ENCODE data around the gene TOMT.
"Not testable (repeated sequence)": the region's sequence is repeated elsewhere in the genome, so short reads cannot be mapped to it uniquely, and the experiment has no call there.

Gene TOMT

DNA sequence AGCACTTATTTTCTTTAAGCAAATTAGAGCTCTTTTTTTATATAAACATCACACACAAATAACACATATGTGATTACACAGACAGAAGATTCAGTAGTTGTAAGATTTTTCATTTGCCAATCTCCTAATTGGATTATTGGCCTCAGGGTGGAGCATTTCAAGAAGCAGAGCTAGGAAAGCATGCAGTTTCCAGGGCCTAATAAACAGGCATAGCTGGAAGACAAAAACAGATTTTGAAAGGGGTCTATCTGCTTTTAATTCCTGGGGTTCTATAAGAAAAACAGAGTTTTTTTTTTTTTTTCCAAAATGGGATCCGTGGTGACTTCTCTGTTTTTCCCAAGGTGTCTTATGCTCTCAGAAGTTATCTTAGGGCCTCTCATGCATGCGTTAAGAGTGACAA lies 22.2 kb downstream of the TOMT start:
- no peak for DNase-seq

DNA sequence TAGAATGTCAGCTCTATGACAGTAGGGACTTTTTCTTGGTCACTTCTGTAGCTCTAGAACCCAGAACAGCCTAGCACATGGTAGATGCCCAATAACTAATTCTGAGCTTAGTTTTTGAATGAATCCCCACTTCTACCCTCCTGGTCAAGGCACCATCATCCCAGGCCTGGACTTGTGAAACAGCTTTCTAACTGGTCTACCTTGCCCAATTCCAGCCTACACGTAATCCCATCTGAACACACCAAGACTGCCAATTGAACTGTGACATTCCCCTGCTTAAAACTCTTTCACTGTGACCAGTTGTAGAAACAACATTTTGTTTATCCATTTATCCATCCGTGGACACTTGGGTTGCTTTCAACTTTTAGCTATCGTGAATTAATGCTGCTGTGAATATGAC lies 23.7 kb downstream of the TOMT start:
- DNase-seq: no peak

DNA sequence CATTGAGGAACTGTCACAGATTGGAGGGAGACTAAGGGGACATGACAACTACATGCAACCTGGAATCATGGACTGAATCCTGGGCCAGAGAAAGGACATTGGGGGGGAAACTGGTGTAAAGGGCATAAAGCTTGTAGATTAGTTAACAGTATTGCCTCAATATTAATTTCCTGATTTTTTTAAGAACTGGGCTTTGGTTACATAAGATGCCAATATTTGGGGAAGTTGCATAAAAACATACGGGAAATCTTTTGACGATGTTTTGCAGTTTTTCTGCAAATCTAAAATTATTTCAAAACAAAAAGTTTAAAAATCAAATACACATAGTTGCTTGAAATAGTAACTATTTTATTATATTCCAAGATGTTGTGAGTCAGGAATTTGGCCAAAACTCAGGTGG lies 26.9 kb downstream of the TOMT start:
- DNase-seq: no peak

DNA sequence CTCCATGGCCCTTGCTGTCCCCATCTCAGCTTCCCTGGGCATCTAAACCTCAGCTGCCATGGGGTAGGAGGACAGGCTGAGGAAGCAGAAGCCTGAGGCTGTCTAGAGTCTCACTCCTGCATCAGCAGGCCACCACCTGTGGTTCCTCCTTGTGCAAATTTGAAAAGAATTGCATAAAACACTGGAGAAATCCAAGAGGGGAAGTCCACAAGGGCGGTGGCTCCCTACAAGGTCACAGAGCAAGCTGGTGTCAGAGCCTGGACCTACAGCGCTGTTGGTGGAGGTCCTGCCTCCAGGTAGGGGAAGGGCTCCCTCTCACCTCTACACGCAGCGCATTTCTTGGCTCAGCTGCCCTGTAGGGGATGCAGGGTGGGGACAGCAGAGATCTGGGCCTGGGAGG lies 29.7 kb downstream of the TOMT start, which contains the start of gene FOLR3:
FOLR3 (plus strand) TSS at position 253 of the 400 bp plus-strand sequence. CDS start 228 bp downstream, outside the sequence.
- not testable (repeated sequence) for DNase-seq

DNA sequence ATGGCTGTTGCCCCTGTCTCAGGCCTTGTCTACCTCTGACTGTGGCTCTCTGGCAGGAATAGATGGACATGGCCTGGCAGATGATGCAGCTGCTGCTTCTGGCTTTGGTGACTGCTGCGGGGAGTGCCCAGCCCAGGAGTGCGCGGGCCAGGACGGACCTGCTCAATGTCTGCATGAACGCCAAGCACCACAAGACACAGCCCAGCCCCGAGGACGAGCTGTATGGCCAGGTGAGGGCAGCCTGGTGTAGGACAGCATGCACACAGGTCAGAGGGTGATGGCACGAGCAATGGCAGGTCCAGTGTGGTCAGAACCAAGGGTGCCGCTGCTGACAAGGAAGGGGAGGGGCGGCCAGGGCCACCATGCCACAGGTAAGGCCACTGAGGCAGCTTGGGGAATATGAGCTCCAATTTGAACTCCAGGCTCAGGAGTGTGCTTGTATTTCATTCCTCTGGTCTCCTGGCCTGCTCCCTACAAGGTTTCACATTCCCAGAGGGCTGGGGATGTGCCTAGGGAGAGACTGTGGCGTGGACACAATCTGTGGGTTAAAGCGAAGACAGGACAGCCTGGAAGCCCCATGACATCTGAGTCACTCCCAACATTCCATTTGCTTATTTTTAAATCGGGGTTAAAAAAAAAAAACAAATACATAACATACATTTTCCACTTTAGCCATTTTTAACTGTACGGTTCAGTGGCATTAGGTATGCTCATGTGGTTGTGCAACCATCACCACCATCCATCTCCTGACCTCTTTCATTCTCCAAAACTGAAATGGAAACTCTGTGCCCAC lies 30.4 kb downstream of the TOMT start:
- no peak for DNase-seq

DNA sequence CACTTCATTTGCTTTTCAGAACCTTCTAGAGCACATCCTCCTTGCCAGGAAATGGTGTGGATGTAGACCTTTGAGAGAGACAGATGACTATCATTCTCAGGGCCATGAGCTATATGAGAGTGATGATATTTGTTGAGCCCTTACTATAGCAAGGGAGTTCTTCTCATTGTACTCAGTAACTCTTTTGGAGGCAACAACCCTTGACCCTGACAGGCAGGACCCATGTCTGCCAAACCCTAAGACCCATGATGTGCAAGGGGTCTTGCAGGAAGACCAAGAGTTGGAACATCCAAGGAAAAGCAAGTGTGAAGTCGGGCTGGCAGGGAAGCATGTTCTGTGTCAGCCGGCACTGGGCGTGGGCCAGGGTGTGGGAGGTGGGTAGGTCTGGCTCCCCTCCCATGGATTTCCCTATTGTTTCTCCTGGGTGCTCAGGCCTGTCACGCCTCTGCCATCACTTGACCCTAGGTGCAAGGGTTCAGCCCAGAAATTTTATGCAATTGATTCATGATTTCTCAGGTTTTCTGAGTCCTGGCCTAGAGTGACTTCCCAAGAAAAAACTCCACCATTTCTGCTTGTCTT lies 31.0 kb downstream of the TOMT start:
- no peak for DNase-seq

DNA sequence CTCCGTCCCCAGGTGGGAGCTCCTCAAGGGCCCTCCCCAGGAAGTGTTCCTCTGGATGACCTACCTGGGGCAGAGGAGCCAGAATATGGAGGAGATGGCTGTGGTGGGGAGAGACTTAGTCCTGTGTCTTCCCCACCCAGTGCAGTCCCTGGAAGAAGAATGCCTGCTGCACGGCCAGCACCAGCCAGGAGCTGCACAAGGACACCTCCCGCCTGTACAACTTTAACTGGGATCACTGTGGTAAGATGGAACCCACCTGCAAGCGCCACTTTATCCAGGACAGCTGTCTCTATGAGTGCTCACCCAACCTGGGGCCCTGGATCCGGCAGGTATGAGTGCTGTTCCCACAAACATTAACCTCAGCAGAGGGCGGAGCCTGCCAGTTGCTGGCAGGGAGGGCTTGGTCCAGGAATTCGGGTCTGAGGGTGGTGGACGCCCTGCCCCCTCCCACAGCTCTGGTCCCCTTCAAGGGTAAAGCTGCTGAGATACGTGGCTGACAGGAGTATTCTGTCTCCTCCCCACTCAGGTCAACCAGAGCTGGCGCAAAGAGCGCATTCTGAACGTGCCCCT lies 33.2 kb downstream of the TOMT start:
- DNase-seq: no peak

DNA sequence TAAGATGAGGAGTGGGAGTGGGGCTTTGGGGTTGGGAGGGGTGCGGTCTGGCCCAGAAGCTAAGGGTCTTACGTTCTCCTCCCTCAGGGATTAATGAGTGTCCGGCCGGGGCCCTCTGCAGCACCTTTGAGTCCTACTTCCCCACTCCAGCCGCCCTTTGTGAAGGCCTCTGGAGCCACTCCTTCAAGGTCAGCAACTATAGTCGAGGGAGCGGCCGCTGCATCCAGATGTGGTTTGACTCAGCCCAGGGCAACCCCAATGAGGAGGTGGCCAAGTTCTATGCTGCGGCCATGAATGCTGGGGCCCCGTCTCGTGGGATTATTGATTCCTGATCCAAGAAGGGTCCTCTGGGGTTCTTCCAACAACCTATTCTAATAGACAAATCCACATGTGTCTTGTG lies 33.8 kb downstream of the TOMT start:
- no peak for DNase-seq

DNA sequence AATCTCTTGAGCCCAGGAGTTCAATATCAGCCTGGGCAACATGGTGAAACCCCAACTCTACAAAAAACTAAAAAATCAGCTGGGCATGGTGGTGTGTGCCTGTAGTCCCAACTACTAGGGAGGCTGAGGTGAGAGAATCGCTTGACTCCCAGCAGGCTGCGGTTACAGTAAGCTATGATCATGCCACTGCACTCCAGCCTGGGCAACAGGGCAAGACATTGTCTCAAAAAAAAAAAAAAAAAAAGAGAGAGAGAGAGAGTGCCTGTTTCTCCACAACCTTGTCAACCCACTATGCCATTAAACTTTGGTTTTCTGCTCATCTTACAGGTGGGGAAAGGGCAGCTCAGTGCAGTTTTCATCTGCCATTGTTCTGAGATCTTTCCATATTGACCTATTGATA lies 34.9 kb downstream of the TOMT start:
- no peak for DNase-seq

DNA sequence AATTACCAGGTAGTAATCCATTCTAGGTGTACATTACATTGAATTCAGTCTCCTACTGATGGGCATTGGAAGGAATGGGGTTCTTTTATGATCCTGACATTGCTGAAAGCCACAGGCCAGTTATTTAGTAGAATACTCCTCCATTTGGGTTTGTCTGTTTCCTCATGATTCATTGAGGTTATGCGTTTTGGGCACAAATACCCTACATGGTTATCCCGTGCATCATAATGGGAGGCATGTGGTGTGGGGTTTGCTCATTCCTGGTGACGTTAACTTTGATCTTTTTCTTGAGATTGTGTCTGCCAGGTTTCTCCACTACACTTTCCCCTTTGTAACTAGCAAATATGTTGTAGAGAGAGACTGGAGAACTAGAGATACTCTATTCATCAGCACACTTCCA lies 35.3 kb downstream of the TOMT start:
- no peak for DNase-seq

DNA sequence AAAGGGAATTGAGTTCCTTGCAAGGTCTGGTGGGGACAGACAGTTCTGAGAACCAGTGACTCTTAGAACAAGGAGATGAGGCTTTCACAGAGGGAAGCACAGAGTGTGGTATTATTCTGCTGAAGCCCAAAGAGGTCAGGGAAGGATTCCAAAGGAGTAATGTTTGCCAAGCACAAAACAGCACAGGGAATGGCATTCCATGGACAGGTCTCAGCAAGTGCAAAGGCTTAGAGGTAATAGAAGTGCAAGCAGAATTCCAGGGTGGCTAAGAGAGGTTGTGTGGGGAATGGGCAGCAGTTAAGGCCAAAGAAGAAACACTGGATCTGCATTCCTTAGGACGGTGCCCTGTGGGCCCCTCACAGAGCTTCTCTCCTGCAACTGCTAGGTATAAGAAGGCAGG lies 36.4 kb downstream of the TOMT start:
- DNase-seq: not testable (repeated sequence)

DNA sequence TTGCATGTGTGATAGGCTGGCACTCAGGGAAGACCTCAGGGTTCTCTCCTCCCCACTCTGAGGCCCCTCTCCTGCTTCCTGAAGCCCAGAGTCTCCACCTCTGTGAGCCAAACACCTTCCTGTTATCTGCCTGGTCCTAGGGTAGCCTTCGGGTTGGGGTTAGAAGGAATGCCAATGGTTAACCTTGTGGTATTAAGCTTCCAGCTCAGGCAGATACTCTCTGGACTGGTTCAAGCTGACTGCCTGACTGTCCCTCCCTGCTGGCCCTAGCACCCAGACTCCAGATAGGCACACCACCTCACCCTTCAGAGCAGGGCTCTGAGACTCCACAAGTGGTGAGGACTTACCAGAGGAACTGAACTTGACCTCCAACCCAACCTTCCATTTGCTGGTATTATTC lies 36.8 kb downstream of the TOMT start:
- not testable (repeated sequence) for DNase-seq

DNA sequence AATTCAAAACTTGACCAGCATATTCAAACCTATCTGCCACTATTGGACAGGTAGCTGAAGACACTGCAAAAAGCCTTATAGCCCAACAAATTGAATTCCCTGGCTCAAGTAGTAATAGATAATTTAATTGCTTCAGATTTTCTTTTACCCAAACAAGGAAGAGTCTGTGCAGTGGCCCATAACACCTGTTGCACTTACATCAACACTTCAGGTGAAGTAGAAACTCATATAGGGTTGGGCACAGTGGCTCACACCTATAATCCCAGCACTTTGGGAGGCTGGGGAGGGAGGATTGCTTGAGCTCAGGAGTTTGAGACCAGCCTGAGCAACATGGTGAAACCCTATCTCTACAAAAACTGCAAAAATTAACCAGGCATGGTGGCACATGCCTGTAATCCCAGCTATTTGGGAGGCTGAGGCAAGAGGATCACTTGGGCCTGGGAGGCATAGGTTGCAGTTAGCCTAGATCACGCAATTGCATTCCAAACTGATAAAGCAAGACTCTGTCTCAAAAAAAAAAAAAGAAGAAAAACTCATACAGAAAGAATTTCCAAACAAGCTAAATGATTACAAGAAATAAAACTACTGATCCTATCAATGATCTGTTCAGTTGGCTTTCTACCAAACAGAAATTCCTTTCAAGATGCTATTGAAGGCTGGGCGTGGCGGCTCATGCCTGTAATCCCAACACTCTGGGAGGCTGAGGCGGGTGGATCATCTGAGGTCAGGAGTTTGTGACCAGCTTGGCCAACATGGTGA lies 39.3 kb downstream of the TOMT start:
- no peak for DNase-seq

DNA sequence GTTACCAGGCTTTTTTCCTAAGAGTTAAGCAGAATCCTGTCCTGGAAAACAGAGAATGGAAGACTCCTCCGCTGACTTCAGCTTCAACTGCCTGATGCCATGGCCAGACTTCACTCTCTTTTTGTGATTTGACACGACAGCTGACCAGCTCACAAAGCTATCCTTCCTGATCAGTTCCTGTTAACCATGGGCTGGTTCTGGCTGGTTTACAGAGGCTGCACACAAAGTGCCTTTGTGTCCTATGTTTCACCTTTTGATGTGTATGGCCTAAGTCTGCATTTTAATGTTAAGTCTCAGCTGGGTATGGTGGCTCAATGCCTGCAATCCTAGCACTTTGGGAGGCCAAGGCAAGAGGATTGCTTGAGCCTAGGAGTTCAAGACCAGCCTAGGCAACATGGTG lies 40.9 kb downstream of the TOMT start:
- no peak for DNase-seq

DNA sequence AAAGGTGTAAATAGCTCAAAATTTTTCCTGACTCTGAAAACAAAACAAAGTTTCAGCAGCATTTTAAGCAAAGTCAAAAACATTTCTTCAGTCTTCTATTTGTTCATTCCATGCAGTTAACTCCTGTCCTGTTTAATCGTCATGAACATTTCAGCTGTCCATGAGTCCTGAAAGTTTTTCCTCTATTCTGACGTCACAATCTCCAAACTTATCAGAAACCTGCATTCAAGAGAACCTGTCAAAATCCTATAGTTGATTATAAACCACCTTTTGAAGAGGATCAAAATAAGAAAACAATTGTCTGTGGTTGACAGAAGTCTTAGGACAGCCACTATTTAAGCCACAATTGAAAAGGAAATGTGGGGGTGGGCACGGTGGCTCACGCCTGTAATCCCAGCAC lies 45.2 kb downstream of the TOMT start:
- no peak for DNase-seq

DNA sequence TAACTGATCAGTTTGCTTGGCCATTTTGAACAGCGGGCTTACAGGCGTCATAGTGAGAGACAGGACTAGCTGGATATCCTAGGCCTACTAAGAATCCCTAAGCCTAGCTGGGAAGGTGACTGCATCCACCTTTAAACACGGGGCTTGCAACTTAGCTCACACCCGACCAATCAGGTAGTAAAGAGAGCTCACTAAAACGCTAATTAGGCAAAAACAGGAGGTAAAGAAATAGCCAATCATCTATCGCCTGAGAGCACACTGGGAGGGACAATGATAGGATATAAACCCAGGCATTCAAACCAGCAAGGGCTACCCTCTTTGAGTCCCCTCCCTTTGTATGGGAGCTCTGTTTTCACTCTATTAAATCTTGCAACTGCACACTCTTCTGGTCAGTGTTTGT lies 48.1 kb downstream of the TOMT start:
- DNase-seq: not testable (repeated sequence)

DNA sequence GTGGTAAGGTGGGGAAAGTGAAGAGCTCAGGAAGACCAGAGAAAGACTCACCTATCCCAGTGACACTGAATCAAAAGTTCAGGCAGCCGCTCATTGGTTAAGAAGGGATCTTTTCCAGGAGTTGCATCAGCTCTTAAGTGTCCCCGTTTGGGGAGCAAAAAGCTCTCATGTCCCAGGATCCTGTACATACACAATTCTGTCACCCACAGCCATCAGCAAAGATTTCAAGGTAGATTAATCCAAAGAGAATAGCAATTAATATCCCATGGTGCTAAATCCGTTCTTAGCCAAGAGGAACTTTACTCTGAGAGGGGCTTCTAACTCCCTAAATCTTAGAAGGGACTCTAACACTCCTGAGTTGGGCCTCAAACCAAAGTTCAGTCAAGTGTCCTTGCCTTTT lies 49.1 kb downstream of the TOMT start:
- DNase-seq: no peak

DNA sequence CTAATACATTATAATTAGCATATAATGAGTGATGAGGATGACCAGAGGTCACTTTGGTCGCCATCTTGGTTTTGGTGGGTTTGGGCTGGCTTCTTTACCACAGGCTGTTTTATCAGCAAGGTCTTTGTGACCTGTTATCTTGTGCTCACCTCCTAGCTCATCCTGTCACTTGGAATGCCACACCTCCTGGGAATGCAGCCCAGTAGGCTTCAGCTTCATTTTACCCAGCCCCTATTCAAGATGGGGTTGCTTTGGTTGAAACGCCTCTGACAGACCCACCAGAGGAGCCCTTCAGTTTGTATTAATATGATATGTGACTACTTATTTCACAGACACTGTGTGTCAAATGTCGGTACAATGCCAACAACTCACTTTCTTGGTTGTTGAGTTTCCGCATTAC lies 50.0 kb downstream of the TOMT start:
- DNase-seq: no peak

DNA sequence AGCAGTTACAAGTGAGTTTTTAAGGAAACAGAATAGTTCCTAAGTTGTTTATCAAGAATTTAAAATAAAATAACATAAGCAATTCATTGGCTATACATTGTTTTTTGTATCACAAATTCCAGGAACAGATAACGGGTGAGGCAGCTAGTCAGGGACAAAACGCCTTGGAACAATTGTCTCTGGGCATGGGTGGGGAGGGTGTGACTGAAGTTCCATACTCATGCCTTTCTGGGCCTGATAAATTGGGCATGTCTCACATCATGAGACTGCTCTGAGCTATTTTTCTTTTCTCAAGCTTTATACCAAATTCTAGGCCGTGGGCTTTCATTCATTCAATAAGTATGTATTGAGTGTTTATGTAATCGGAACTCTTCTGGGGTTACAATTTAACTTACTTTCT lies 51.4 kb downstream of the TOMT start:
- no peak for DNase-seq
